Activated CD4-positive, CD25-positive, alpha-beta regulatory T cell treated with anti-CD3 and anti-CD28 coated beads, Interleukin-2, amount 50 U/mL, for 24 hours (primary cell): ENCODE measurements around the gene SPHKAP.
"Not testable (repeated sequence)": the region's sequence is repeated elsewhere in the genome, so short reads cannot be mapped to it uniquely, and the experiment has no call there.

Experiments
- ATAC-seq, 2 donors: fragments of 150-1000 bp; cut with Tn5 transposase; one replicate each; pipeline ENCODE4 v1.10.0; 2021; ENCODE audit warnings: mild to moderate bottlenecking in 1 of 2, moderate library complexity in 1 of 2

The SPHKAP gene, protein sequence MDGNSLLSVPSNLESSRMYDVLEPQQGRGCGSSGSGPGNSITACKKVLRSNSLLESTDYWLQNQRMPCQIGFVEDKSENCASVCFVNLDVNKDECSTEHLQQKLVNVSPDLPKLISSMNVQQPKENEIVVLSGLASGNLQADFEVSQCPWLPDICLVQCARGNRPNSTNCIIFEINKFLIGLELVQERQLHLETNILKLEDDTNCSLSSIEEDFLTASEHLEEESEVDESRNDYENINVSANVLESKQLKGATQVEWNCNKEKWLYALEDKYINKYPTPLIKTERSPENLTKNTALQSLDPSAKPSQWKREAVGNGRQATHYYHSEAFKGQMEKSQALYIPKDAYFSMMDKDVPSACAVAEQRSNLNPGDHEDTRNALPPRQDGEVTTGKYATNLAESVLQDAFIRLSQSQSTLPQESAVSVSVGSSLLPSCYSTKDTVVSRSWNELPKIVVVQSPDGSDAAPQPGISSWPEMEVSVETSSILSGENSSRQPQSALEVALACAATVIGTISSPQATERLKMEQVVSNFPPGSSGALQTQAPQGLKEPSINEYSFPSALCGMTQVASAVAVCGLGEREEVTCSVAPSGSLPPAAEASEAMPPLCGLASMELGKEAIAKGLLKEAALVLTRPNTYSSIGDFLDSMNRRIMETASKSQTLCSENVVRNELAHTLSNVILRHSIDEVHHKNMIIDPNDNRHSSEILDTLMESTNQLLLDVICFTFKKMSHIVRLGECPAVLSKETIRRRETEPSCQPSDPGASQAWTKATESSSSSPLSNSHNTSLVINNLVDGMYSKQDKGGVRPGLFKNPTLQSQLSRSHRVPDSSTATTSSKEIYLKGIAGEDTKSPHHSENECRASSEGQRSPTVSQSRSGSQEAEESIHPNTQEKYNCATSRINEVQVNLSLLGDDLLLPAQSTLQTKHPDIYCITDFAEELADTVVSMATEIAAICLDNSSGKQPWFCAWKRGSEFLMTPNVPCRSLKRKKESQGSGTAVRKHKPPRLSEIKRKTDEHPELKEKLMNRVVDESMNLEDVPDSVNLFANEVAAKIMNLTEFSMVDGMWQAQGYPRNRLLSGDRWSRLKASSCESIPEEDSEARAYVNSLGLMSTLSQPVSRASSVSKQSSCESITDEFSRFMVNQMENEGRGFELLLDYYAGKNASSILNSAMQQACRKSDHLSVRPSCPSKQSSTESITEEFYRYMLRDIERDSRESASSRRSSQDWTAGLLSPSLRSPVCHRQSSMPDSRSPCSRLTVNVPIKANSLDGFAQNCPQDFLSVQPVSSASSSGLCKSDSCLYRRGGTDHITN (N-terminal part only)

DNA sequence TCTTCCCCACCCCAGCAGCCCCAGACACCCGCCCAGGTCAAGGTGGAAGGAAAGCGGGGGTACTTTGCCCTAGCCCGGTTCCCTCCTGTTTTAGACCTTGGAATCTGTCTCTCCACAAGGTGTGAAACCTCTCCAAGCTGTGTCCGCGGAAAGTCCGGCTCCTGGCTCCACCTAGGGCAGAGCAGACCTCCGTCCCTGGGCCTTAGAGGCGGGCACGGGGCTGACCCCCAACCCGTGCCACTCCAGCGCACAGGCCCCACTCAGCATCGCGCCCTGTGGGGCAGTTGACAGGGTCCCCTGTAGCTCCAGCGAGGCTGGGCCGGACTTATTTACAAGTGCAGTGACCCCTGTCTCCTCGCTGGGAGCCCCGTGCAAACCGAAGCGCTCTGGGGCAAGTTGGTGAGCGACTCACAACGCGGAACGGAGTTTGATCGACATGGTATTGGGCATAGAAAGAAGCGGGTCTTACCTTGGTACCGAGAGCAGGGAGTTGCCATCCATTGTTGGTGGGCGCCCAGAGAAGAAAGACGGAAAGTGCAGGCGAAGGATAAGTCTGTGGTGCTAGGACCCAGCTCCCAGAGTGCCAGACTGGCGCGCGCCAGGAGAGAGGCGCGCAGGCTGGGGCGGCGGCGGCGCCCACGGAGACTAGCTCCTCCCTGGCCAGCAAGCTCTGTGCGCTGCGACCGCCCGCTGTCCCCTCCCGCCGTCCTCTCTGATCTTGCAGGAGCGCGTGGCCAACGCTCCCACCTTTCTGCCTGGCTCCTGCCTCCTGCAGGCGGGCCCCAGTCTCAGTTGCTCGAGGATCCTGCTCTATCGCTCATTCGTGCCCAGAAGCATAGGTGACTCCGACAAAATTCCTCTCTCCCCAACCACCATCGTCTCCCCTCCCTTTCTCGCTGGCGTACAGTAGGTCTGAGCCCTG lies at the start of gene SPHKAP:
TSS of gene SPHKAP (minus strand) at position 590 of the 922 bp plus-strand sequence. CDS start at position 501, 89 bp downstream.
- ATAC-seq = no peak

DNA sequence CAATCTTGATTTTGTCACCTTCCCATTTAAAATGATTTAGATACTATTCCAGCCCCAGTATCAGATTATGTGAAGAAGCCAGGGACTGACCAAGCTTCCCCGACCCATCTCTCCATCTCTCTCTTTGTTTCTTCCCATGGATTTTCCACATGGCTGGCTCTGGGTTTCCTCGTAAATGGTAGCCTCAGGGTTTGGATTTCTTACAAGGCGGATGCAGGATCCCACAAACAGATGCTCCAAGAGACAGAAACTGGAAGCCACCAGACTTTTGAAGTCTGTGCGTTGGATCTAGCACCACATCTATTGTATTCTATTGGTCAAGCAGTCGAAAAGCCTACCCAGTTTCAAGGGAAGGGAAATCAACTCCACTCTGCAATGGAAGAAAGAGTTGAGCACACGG lies 46.0 kb upstream of the SPHKAP start:
- no peak for ATAC-seq

DNA sequence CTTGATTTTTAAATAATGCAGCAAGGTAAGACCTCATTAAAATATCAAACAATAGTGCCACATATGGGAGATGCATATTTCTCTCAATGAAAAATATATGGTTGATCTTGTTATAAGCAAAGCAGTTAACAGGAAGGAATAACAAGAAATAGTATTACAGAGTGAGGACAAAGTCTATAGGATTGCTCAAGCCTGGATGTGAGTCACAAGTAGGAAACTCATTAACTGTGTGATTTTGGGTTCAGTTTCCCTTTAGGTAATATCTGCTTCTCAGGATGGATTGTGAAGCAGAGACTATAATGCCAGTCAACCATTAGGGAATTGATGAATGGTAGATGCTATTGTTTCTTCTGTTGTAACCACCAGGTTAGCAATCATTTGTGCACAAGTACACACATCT lies 42.9 kb upstream of the SPHKAP start:
- no peak for ATAC-seq

DNA sequence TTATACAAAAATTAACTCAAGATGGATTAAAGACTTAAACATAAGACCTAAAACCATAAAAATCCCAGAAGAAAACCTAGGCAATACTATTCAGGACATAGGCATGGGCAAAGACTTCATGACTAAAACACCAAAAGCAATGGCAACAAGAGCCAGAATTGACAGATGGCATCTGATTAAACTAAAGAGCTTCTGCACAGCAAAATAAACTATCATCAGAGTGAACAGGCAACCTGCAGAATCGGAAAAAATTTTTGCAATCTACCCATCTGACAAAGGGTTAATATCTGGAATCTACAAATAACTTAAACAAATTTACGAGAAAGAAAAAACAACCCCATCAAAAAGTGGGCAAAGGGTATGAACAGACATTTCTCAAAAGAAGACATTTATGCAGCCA lies 37.1 kb upstream of the SPHKAP start:
- not testable (repeated sequence) for ATAC-seq

DNA sequence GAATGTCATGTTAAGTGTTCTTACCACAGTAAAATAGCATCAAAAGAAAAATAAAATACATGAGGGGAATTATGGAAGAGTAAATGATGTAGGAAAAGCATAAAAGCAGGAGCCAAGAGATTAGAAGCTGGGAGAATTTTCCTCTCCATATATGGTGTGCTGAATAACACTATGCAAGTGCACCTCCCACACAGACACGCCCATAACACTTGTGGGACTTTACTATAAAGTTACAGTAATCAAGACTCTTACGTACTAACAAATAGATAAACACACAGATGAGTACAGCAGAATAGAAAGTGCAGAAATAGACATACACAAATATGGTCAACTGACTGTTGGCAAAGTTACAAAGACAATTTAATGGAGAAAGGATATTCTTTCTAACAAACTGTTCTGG lies 16.0 kb upstream of the SPHKAP start:
- no peak for ATAC-seq

DNA sequence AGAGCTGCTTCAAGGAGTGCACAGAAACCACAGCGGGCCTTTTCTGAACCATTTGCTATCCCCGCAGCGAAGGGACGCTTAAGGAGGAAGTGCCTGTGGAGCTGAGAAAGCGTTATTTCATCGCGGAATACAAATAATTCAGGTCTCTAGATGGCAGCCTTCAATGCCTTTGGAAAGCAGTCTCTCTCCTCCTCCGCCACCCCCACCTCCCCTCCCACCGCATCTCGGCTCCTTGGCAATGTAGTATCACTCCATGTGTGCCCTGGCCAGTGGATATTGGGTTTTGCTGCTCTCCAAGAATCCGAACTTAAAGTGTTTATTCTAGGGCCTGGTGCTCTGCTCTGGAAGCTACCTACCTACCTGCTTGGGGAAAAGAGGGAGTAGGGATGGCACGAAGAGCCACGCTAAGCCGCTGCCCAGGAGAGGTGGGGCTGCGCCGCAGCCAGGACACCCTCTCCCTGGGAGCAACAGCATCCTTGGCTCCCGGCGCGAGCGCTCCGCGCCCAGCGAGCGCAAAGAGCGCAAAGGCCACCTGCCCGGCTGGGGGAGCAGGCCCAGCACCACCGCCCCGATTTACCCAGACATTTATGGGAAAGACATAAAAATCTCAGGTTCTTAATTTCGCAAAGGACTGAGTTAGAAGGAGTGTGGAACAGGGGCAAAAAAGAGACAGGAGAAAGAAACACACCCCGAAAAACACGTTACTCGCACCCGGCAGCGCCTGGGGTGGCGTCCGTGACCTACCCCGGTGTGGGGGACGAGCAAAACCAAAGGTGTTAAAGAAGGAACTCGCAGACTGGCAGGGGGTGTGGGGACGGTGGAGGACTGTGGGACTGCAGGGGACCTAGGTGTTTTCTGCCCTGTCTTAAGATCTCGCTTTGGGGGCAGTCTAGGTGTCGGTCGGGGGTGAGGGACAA lies 1.0 kb downstream of the SPHKAP start:
- no peak for ATAC-seq

DNA sequence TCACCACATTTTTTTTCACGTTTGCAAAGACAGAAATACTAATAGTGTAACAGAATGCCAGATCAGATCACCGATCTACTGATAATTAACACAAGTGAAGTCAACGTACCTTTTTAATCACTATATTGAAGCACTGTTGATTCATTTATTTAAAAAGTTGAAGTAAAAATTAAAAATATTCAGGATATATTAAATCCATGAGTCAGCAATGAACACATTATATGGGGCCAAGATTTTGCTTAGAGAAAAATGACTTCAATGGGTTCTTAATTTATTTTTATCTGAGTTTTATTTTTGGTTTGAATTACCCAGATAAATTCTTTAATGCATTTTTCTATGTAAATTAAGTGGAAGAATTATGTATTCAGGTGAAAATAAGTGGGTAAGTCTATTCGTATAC lies 14.2 kb downstream of the SPHKAP start:
- ATAC-seq = no peak

DNA sequence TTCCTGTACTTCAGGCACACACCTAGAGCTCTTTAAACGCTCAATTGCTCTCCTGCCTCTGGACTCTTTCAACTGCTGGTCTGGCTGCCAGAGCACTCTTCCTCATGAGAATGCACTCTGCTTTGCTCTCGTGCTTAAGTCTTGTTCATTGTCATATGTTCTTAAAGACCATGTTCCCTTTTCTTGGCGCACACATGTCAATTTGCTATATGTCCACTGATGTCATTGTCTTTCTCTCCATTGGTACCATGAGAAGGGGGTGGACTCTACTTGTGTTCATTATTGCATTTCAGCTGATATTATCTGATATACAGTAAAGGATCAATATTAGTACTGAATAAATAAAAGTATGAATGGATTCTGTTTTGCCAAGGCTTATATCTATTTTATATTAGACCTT lies 16.8 kb downstream of the SPHKAP start:
- no peak for ATAC-seq

DNA sequence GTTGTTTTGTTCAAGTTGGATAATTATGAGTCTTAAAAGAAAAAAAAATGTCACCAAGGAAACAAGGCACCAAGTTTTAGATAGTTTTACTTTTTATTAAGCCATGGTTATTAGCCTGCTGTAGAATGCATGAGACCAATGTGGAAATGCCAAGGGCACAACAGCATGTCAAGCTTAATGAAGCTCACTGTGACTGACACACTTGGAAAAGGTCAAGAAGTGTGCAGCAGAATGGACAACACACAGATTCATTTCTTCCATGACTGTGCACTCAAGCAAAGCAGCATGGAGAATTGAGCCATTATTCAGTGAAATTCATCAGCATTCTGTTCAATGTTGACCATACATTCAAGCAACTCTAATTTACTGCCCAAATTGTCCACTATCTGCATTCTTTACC lies 23.6 kb downstream of the SPHKAP start:
- ATAC-seq = no peak

DNA sequence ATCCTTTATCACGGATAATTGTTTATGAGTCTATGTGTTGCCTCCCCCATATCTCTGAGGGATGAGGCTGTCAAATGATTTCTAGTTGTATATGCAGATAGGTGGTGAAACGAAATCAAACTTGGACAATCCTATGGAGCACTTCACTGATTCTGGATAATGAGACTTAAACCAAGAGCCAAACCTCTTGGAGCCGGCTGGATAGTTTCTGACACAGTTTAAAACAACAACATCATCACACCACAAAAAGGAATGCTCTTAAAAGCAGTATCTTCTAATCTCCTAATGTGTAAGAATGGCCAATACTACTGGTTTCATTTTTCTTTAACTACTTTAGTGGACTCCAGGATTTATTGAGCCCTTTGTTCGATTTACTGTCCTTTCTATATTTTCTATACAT lies 36.5 kb downstream of the SPHKAP start:
- ATAC-seq = no peak

DNA sequence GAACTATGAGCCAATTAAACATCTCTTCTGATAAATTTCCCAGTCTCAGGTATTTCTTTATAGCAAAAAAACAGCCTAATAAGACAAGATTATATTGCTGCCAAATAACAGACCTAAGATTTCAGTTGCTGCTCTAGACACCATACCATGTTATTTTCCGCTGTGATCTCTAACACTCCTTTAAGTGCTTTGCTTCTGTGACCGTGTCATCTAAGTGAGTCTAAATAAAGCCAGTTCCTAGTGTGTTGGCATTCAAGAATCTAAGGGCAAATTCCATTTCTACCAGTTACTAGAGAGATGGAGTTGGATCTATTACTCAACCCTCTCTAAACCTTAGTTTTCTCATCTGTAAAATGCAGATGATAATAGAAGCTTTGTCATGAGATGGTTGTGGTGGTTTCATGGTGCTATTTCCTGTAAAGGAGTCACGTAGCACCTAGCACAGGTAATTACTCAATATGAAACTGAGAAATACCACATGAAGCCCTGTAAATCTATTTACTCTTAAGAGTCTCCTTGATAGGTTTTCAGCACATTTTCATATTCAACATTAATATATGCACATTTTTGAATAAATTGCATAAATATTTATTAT lies 40.5 kb downstream of the SPHKAP start:
- peak; percentile 56 to 65 for ATAC-seq

DNA sequence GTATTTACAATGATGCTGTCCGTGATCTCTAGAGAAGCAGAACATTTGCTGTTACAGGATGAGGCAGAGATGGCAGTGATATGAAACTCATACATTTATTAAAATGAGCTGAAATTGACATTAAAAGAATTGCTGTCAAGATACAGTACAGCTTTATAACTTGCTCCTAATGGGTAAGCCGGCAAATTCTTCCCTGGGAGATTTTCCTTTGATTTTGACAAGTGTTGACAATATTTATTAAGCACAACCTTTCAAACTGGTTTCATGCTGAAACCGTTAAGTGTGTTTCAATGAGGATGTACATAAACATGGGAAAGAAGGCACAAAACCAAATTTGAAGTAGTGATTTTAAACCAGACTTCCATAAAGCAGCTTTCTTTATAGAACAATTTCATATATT lies 45.5 kb downstream of the SPHKAP start:
- no peak for ATAC-seq

DNA sequence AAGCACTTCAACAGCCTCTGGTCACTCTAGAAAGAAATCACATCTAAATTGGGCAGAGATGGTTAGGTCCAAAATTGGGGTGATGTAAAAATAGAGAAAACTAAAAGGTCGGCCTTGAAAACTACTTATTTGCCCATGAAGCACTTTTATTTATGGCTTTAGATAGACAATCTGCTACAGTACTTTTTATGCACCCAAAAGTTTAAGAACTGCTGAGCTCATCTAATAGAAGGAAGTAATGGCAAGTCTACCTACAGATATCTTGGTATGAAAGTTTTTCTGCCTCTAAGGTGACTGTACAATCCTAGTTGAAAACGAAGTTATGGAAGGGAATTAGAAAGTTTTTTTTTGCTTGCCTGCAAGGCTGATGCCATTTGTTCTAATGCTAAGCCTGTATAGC lies 46.2 kb downstream of the SPHKAP start:
- ATAC-seq = no peak

DNA sequence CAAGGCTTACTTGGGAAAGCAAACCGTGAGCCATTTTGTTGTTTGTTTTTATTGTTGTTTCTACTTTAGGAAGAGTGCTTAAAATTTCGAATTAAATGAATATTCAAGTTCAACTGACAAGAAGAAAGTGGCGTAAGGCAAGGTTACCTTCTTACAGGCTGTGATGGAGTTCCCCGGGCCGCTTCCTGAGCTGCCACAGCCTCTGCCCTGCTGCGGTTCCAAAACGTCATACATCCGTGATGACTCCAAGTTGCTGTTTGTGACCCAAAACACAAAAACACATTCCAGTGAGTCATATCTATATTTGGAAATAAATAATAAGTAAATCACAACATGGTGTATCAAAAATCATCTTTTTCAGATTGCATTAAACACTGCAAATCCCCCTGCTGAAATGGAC lies 49.7 kb downstream of the SPHKAP start:
- no peak for ATAC-seq

DNA sequence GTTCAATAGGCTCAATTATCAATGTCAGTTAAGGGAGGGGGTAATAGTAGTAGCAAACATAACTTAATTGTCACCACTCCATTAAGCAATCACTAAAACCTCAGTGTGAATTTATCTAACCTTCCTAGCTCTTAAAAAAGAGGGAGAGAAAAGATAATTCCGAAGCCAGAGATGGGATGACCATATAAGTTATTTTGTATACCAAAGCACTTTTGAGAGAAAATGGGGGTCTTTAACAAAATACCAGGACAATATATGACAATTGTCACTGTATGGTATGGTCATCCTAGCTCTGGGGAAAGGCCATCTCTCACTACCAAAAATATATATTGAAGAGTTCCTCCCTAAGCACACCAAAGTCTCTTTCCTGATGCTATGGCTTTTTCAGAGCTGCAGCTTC lies 55.1 kb downstream of the SPHKAP start:
- no peak for ATAC-seq

DNA sequence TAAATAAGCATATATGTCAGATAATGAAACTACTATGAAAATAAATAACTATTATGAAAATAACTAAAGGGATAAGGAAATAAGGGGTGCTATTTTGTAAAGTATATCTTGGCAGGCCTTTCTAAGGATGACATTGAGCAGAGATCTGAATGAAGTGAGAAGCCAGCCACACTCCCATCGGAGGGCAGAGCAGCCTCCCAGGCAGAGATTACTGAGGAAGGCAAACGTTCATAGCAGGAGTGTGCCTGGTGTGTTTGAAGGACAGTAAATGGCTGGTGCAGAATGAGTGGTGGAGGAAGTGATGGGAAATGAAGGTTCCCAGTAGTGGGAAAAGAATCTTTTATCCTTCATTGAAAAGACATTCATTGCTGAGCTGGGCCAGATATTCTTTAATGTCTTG lies 62.5 kb downstream of the SPHKAP start:
- ATAC-seq = no peak

DNA sequence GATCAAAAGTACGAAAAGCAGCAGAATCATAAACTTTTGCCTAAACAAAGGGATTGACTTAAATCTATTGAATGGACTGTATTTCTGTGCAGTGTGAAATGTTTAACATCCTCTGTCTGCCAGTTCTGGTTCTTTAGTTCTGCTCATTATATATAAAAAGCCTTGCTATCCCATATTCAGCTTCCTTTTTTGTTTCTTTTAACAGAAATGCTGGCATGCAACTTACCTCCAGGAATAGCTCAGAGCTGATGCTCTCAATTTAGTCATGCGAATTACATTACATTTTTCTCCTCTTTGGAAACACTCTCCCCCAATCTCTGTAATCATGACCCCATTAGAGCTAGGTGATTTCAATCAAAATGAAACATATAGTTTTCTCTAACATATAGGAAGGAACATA lies 73.6 kb downstream of the SPHKAP start:
- no peak for ATAC-seq

DNA sequence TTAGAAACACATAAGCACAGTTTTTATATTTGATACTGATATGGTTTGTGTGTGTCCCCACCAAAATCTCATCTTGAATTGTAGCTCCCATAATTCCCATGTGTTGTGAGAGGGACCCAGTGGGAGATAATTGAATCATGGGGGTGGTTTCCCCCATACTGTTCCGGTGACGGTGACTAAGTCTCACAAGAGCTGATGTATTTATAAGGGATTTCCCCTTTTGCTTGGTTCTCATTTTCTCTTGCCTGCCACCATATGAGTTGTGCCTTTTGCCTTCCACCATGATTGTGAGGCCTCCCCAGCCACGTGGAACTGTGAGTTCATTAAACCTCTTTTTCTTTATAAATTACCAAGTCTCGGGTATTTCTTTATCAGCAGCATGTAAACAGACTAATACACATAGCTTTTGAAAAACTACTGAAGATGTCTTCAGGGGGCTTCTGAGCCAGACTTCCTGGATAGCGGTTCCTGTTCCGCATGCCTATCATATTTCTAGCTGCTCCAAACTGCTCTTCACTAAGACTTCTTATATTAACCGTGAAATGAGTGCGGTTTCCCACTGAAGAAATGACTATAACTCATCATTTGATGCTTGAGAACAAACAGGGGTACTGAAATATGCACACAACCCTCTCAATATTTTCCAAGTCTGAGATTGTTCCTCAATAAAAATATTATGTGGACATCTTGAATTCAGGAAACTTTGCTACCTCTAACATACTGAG lies 75.8 kb downstream of the SPHKAP start:
- ATAC-seq = no peak

DNA sequence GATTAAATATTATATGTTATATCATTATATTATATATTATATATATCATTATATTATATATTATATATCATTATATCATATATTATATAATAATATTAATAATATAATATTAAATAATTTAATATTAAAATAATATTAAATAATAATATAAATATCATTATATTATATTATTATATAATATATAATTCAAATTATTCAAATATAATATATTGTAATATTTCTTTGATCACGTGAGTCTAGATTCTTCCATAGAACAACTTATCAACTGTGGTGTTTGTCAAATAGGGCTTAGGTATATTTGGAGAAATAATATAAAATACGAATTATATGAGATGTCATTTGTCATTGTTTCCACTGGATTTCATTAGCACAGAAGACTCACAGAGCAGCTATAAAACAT lies 77.3 kb downstream of the SPHKAP start:
- ATAC-seq = no peak

DNA sequence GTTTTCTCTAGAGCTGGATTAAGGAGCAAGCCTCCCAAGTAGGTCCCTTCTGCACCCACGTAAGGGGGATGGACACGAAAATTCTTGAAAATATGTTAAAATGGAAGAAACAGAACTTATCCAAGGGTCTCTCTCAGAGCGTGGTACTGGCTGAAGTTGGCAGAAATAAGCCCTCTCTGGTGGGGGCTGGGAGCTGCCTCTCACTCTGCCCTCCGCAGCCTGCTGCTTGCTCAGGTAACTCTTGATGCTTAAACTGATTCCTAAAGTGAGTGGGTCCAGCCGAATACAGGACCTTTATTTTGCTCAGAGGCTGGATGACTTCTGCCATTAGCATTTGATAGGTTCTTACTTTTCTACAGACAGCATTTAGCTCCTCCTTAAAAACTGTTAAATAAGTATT lies 78.1 kb downstream of the SPHKAP start:
- ATAC-seq = no peak
